HG03378 (cell line): ENCODE measurements around the gene CSNK1G2.

Experiments used
- ATAC-seq: cut with Tn5 transposase; IDR thresholded peaks from one replicate; pipeline ENCODE4 v1.9.1; 2021; ENCODE audit warnings: mild to moderate bottlenecking, moderate library complexity; ENCODE audit not compliant: unreplicated experiment

CSNK1G2 gene

DNA sequence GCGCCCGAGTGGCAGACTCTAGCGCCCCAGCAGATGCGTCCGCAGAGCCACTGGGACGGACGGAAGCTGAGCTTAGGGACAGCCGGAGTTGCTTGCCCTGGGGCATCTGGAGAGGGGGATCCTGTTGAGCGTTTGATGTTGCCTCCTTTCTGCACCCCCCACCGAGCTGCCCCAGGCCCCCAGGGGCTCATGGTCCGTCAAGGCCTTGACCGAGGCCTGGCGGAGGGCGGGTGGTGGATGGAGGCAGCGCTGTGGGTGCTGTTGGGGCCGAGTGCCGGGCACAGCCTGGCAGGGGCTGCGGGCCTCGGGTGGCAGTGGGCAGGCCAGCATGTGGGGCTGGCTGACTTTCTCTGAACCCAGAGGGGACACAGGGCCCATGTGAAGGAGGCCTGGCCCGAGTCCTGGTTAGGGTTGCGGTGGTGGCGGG, 2.7 kb downstream of the CSNK1G2 start:
- no peak for ATAC-seq

DNA sequence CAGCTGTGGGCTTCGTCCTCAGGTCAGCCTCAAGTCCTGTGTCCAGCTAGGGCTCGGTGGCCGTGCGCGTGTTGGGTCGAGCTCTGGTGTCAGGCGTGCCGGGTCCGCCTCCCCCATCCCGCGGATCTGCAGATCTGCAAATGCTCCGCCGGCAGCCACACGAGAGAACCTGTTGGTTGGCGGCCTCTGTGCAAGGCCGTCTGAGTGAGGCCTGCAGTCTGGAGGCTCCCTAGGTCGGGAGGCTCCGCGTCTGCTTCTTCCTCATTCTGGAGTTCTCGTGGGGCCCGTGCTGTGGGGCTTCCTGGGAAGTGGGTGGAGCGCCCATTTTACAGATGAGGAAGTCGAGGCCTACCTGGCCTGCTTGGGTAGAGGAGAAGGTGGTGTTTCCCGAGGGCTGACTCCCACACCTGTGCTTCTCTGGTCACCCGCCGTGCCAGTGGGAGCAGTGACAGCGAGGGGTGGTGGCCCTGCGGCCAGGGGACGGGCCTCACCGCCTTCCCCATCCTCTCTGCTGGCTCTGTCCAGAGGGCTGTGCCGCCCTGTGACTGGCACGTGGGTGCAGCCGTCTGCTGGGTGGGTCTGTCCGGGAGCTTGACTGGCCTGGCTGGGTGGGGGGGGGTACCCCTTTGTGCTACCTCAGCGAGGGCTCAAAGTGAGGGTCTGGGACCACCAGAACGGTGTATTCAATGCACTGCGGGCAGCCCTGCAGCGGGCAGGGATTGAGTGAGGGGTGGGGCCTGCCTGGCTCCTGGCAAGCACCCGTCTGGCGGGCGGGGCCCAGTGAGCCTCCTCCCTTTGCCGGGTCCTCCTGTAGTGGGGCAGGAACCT, 3.3 kb downstream of the CSNK1G2 start:
- no peak for ATAC-seq

GRCh38 chr19:1944916-1945561, 4.1 kb downstream of the CSNK1G2 start:
- ATAC-seq = no peak

- no peak for ATAC-seq
These were observed 4.9 kb downstream of the CSNK1G2 start for GRCh38 chr19:1945899-1946298.

DNA sequence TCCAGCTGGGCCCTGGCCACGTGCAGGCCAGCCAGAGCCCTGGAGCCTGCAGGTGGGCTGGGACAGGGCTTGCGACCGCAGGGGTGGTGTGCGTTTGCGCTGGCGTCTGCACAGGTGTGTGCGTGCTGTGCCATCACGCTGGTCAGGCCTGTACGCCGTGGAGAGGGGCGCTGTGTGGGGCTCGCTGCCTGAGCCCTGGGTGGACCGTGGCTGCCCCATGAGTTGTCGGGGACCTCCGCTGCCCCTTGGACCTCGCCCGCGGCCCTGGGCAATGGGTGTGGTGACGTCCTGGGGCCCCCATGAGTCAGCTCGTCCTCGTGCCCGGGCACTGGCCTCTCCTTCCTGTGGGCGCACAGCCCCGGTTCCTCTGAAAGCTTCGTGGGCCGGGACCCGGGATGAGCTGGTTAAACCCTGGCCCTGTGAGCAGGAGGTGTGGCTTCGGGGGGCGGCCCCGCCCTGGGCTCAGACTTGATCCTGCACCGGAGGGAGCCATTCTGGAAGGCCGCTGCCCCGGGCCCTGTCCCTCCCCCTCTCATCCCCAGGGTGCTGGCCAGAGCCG, 6.8 kb downstream of the CSNK1G2 start:
- ATAC-seq = no peak

GRCh38 chr19:1949304-1950101, 8.5 kb downstream of the CSNK1G2 start:
- ATAC-seq = no peak

GRCh38 chr19:1950640-1951039, 9.7 kb downstream of the CSNK1G2 start:
- no peak for ATAC-seq

GRCh38 chr19:1952635-1953034, 11.7 kb downstream of the CSNK1G2 start:
- no peak for ATAC-seq

DNA sequence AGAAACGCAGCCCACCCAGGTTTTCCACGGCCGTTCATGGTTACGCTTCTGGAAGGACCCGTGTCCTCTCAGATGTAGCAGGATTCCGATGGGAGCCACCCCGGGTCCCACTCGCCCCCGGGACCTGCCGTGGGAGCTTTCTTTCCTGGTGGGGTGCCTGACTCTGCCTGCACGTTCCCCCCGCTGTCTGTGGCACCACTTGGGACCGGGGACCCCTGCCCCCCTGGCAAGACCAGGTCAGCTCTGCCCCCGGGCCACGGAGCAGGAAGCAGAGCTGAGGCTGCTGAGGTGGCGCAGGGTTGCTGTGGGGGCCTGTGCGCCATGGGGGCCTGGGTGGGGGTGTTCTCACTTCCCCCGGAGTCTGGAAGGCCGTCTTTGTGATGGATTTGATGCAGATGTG, 12.1 kb downstream of the CSNK1G2 start:
- ATAC-seq = no peak

- ATAC-seq = no peak
These were observed 12.6 kb downstream of the CSNK1G2 start for GRCh38 chr19:1953441-1954094.

DNA sequence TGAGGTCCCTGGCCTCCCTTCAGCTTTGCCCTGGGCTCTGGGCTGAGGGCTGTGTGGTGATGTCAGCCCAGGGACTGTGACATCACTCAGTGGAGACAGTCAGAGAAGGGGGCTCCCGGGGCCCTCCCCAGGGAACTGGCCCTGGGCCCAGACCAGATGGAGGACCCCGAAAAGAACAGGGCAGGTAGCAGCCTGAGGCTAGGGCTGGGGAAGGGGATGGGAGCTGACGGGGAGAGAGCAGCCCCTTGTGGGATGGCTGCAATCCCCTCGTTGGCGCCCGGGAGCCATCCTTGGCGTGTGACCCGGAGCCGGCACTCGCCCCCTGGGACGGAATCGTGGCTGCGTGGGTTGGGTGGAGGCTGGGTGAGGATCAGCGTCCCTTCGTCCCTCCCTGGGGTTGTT, 13.6 kb downstream of the CSNK1G2 start:
- ATAC-seq = no peak

- ATAC-seq = no peak
These were observed 14.5 kb downstream of the CSNK1G2 start for GRCh38 chr19:1955171-1956121.

DNA sequence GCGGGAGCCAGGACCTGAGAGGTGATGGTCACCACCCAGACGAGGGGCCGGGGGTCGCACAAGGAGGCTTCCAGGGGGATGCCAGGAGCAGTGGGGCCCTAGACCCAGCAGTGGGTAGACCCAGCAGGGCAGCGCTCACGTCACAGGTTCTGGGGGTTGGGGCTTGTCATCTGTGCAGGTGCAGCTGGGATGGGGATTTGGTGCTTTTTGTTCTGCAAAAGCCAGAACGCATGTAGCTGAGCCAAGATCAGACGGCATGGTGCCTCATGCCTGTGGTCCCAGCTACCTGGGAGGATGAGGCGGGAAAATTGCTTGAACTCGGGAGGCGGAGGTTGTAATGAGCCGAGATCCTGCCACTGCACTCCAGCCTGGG, 15.1 kb downstream of the CSNK1G2 start:
- ATAC-seq = no peak

GRCh38 chr19:1956868-1957492, 16.0 kb downstream of the CSNK1G2 start:
- no peak for ATAC-seq

- no peak for ATAC-seq
These were observed 16.7 kb downstream of the CSNK1G2 start for GRCh38 chr19:1957562-1958248.

DNA sequence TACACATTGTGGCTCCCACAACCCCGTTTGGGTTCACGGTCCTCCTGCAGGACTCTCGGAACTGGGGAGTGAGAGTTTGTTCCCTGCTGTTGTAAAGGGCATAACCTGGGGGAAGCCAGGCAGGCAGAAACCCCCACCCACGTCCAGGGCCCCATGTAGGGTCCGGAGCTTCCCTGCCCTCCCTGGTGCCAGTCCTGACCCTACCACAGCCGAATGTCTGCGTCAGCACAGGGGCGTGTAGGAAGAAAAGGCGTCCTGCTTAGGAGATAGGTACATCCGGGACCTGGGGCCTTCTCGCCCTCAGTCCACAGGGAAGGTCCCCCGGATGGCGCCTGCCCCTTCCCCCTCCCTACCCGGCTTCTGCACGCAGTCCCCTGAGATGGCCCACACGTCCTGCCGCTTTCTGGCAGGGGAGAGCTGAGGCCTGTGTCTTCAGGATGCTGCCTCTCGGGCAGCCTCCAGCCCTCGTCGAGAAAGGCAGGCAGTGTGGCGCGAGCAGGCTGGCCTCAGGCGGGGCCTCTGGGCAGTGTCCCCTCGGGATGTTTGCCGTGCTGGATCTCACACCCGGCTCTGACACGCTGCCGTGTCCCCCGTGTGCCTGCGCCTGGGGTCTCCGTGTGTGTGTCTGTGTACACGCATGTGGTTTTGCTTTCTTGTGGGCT, 19.1 kb downstream of the CSNK1G2 start:
- ATAC-seq = no peak

DNA sequence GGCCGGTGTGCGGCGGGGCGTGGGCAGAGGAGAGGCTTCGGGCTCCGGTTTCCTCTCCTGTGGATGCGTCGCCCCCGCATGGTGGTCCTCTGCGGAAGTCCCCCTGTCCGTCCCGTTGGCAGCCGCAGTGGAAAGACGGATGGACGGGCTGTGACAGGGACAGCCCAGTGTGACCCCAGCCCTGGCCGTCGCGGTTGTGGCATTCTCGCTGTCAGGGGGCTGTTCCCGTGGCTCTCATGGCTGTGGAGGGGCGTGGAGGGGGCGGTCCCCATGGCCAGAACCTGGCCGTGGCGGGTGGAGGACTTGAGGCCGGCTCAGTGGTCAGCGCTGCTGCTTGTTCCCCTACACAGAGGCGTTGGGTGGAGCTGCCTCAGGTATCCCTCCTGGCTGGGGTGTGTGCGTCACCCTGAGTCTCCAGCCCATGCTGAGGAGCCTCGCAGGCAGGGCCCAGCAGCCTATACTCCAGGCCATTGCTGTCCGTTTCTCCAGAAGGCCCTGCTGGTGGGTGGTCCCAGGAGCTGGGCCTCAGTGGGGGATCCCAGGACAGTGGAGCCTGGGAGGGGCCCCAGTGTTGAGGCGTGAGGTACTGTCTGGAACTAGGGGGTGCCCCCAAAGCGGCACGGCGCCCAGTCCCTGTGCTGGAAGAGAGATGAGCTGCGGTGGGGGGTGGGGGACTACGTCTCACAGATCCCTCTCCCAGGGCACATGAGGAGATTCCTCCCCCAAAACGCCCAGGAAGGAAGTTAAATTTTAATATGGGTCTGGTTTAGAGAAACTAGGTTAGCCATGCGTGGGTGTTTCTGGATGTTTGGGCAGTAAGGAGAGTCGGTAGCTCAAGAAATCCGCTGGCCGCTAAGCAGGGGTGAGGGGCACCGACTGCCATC, 20.3 kb downstream of the CSNK1G2 start:
- ATAC-seq = no peak
